NCI-H510A (cell line): ENCODE measurements around the gene SPAG16.
A peak's percentile ranks its signal among the peaks of the same experiment; 100 is the strongest.

Source experiments
- DNase-seq: peaks from one replicate; lab custom pipeline; 2025; lab: John Stamatoyannopoulos, UW

The SPAG16 gene

GRCh38 chr2:214286011-214286410 lies 1001.7 kb downstream of the SPAG16 start:
- DNase-seq: no peak

- DNase-seq: no peak
These were observed 1009.3 kb downstream of the SPAG16 start for GRCh38 chr2:214293593-214293992.

GRCh38 chr2:214294426-214294825 lies 1010.2 kb downstream of the SPAG16 start:
- DNase-seq: no peak

GRCh38 chr2:214297423-214297822 lies 1013.2 kb downstream of the SPAG16 start:
- DNase-seq: no peak

DNA sequence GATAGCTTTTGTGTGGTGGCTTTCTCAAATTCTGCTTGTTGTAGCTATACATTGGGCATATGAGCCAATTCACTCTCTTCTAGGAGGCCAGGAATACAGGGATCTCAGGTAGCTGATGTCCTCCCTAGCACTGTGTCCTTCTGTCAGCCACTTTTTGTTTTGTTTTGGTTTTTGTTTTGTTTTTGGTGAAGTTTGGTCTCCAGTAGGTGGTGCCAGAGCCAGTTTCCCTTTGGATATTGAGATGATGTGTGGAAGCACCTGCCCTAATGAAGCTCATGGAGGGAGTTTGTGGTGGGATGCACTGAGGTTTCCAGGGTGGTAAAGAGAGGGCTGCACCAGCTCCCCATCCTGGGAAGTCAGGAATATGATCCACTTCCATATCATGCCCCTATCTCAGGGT lies 1026.1 kb downstream of the SPAG16 start:
- DNase-seq: no peak

DNA sequence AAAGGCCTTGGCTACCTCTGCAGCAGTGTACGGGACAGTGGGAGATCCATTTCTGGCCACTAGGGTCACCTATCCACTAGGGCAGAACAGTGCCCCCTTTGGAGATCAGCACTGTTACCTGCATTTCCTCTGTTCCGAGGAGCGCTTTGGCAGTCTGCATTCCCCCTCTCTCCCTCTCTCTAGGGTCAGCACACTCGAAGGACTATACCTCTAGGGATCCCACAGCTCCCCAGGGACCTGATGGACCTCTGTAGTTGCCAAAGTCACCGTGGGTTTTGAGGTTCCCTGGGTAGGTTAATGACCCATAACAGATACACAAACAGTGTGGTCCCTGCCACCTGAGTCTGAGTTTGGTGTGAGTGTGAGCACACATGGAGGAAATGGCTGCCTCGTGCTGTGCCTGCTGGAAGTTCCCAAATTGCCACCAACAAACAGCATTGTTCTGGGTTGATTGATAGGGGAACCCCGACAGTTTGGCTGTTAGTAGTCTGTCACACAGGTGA lies 1026.8 kb downstream of the SPAG16 start:
- DNase-seq: no peak

DNA sequence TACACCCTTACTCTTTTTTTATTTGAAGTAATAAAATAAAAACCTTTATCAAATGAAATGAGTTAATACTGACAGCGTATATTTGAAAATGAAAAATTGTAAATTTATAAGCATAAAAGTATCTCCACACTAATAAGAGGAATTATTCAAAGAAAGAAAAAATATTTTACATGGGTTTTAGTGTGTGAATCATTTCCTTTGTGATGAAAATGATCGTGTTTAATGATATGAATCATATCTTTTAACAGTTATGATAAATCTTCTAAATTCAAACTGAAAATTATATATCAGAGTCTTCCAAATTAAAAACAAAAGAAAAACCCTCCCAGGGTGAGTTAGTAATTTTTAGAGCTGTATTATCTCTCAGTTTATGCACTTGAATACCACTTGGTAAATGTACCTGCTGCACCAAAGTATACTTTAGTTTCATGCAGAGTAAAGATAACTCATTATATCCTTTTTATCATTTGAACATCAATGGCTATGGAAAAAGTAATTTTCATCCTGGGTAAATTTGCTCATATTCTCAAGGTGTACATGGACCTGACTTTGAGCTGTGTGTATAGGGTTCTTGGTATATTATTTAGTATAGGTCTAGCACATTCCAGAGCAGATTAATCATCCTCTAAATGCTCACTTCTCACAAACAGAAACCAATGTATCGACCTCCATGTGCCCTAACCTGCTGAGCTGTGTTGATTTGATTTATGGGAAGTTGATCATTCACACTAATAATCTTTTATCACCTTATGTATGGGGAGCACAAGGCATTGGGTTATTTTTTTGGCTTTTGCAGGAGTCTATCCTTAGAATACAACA lies 1027.9 kb downstream of the SPAG16 start:
- DNase-seq: no peak

- DNase-seq: no peak
These were observed 1031.1 kb downstream of the SPAG16 start for GRCh38 chr2:214315324-214315723.

GRCh38 chr2:214320211-214320610 lies 1035.9 kb downstream of the SPAG16 start:
- DNase-seq: no peak

DNA sequence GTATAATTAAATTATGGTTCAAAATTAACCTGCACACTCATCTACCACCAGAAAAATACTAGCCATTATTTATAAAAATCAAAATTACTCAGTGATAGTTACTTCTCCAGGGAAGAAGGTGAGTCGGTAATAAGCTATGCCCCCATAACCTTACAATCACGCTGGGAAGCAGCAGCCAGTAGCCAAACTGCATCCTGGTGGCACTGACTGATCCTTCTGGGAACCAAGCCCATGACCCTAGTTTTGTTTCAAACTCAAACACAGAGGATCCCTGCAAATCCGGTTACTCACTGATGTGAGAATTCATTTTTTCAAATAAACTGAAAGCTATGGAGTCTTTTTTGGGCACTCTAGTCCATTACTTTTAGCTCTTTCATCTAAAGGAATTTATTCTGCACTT lies 1038.4 kb downstream of the SPAG16 start:
- no peak for DNase-seq

DNA sequence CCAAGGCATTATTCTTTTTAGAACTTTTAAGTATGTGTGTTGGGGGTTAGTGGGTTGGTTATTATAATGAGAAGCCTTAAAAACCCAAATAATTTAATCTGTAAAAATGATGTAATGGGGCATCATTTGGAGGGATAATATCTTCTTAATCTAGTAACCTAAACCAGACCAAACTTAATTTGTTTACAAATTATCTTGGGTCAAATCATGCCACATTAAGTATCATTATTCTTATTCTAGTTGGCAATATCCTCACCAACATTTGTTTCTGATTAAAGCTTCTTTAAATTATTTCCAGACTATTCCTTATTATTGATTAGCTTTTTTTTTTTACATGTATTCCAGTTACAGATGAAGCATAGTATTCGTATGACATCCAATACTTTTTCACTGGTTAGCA lies 1041.1 kb downstream of the SPAG16 start:
- DNase-seq: no peak

- no peak for DNase-seq
These were observed 1044.7 kb downstream of the SPAG16 start for GRCh38 chr2:214328941-214329340.

DNA sequence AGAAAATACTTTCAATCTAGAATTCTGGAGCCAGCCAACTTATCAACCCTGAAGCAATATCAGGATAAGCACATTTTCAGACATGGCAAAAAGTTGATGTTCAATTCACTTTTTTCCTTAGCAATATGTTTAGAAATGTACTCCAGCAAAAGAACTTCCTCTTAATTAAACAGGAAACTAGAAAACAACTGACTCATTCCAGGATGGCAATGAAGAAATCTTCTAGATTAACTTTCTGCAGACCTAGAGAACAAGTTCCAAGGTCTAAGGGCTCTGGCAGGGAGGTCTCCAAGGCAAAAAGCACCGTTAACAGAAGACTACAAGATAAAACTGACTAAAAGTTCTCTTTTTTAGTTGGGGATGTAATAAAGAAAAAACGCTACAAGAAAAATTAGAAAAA lies 1057.4 kb downstream of the SPAG16 start:
- no peak for DNase-seq

DNA sequence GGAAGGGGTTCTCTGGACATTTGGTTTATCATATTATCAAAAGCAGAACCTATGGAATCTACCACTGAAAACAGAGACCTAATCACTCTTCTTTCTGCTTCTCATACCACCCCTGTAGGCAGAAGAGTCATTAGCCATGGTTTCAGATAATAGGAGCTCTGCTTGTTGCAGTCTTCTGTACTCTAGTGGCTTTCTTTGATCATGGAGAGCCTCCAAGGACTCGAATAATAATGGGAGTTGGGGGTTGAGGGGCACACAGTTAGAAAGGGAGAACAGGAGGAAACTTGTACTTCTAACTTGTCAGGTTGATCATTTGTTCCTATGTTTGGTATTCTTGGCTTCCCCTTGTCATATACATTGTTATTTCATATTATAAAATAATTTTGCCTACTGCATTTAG lies 1074.2 kb downstream of the SPAG16 start:
- DNase-seq: no peak

DNA sequence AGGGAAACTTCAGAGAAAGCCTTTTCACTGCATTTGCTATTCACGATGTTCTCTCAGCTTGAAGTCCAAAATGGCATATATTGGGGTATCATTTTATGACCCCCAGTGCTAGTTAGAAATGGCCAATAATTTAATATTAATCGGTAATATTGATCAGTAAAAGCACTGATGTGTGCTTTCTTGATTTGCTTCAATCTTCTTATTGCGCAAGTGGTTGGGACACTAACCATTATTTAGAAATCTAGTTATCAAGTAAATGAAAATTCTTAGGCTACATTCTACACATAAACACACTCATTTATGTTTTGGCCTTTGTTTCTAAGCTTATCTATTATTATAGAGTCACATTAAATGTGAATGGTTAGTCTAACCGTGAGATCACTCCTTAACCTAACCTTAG lies 1076.9 kb downstream of the SPAG16 start:
- DNase-seq: no peak

DNA sequence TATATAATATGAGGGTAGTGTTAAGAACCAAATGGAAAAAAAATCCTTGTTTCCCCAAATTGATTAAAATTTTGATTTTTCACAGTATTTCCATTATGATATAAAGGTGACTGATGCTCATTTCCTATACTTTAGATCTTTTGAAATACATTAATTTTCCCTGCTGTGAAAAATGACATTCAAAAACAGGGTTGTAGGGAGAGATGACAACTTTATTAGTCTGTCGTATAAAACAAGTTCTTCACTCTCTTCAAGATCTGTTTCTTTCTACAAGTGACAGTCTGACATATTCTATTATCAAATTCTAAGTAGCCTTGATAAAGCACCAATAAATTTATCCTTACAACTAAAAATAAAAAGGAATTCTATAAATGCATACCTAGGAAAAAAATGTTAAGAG lies 1081.3 kb downstream of the SPAG16 start:
- no peak for DNase-seq

DNA sequence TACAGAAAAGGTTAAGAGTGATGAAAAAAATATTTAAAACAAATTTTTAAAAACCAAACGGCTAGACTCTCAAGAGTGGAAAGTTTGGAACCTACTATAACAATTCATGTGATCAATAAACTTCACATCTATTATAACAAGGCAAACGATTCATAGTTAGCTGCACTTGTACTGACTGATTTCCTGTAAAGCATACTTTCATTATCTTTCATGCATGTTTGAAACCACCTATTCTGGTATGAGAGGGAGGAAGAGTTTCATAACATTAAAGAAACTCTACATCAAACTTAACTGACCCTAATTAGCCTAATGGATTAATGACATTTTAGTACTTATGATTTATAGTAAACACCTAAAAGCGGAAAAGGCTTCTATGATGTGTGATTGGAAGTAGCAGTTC lies 1082.9 kb downstream of the SPAG16 start:
- DNase-seq: no peak

- peak; percentile 13 for DNase-seq
These were observed 1092.5 kb downstream of the SPAG16 start for GRCh38 chr2:214376618-214377285.

DNA sequence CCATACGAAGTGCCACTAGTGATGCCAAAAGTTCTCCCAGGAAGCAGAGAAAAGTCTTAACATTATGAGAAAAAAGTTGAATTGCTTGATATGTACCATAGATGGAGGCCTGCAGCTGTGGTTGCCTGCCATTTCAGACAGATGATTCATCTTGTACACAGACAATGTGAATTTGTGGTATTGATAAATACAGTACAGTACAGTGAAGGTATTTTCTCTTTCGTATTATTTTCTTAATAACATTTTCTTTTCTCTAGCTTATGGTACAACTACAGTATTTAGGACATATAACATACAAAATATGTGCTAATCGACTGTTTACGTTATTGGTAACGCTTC lies 1093.0 kb downstream of the SPAG16 start:
- DNase-seq: no peak

DNA sequence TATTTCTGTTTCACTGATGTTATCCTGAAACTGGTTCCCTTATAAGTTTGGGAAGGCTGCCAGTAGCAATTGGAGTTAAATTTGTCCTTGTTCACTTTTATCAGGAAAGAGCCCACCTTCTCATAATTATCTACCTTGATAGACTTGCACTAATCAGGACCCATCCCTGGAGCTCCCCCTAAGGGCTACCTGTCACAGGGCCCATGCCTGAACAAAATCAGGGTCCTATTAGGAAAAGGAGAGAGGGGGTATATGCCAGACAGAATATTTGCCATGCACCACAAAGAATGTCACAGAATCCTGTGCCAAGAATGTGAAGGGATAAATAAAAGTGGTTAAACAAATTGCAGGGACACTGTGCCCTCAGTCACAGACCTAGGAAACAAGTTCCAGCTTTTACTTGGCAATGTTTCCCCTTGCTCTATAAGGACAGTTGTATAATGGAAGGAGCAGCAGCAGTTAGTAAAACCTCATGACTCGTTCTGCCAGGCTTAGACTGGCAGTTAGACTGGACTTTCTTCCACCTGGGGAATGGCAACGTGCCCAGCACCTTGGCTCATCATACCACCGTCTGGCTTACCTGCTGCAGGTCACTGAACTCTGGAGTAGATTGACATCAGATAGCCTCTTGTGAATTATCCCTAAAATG lies 1094.3 kb downstream of the SPAG16 start:
- no peak for DNase-seq

GRCh38 chr2:214379227-214379626 lies 1095.0 kb downstream of the SPAG16 start:
- no peak for DNase-seq

DNA sequence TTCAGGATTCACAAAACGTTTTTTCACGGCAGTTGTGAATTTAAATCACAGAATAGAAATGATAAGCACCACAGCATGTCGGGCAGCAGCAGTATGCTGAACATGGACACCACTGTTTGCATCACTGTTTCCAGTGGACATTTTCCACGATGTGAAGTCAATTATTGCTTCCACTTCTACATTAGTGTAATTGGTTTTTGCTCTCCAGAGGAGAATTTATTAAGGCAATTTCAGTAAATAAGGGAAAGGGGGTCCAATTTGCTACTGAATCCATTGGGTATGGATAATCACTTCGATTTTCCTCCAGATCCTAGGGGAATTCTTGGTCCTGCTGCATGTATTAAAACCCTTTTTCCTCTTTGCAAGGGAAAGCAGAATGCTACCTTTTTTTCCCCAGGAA lies 1096.4 kb downstream of the SPAG16 start:
- no peak for DNase-seq

GRCh38 chr2:214382229-214382628 lies 1098.0 kb downstream of the SPAG16 start:
- DNase-seq: no peak
